ENCODE measurements around the gene UNK. TPM values are rescaled to one million over a fixed set of nuclear protein-coding genes. Genes with fewer than 3 reads are reported as not detected.

The UNK gene
- total RNA-seq, 1 donor from 2014 or later: 49.7 TPM

DNA sequence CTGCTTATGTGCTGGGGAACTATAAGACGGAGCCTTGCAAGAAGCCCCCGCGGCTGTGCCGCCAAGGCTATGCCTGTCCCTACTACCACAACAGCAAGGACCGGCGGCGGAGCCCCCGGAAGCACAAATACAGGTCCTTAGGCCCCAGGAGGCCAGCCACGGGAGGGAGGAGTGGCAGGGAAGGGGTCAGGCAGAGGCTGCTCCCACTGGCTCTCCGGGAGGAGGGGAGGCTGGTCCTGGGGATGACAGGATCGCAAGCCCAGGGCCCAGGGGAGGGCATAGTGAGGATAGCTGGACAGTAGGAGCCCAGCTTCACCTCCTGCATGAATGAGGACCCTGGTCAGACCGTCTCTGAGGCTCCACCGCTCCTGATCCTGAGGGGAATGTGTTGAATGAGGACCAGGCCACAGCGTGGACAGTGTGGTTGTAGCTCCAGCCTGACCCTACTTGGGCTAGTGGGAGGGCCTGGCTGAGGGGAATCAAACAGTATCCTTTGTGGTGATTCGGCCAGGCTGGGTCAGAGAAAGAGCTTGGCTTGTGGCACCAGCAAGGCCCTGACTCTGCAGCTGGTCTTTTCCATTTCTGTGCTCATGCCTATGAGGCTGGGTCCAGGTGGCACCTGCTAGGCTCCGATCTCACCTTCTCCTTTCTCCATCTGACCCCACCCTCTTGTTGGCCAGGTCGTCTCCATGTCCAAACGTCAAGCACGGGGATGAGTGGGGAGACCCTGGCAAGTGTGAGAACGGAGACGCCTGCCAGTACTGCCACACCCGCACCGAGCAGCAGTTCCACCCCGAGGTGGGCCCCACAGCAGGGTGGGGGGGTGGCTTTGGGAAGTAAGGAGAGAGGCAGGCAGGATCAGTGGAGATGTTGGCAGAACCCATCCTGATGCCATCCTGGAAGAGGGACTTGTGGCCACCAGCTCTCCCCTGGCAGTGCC lies 28.7 kb downstream of the UNK start:
- Mint-ChIP-seq H3K9me3 (no peaks in the 10 kb centered on the region), H3K27me3 (no peaks in the 10 kb centered on the region), H3K4me1 (ENCODE audit: unreplicated experiment) (peaks cover 3% of the 10 kb centered on the region), H3K36me3 (no peaks in the 10 kb centered on the region), H3K27ac (no peak overlapping the region), H3K4me3 (no peak overlapping the region)
- TF ChIP-seq, protein P1, sequence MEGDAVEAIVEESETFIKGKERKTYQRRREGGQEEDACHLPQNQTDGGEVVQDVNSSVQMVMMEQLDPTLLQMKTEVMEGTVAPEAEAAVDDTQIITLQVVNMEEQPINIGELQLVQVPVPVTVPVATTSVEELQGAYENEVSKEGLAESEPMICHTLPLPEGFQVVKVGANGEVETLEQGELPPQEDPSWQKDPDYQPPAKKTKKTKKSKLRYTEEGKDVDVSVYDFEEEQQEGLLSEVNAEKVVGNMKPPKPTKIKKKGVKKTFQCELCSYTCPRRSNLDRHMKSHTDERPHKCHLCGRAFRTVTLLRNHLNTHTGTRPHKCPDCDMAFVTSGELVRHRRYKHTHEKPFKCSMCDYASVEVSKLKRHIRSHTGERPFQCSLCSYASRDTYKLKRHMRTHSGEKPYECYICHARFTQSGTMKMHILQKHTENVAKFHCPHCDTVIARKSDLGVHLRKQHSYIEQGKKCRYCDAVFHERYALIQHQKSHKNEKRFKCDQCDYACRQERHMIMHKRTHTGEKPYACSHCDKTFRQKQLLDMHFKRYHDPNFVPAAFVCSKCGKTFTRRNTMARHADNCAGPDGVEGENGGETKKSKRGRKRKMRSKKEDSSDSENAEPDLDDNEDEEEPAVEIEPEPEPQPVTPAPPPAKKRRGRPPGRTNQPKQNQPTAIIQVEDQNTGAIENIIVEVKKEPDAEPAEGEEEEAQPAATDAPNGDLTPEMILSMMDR (conservative IDR thresholded peaks at IDR 0.05): no peak
- DNase-seq (ENCODE audit: extremely low spot score, unreplicated experiment): no peak

DNA sequence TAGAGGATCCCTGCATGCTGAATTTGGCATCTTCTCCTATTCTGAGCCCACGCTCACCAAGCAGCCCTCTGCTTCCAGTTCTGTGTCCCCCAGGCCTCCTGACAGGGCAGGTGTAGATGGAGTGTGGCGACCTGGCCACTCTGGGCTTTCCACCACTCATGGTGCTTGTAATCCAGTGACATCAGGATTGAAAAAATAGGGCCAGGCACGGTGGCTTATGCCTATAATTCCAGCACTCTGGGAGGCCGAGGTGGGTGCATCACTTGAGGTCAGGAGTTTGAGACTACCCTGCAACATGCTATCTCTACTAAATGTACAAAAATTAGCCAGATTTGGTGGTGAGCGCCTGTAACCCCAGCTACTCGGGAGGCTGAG lies 29.4 kb downstream of the UNK start:
- H3K4me1 Mint-ChIP-seq (ENCODE audit: unreplicated experiment): no peaks in the 10 kb centered on the region
- DNase-seq (ENCODE audit: extremely low spot score, unreplicated experiment): no peak
- H3K27ac Mint-ChIP-seq: no peak overlapping the region
- TF ChIP-seq, protein P1 (conservative IDR thresholded peaks at IDR 0.05): no peak
- H3K27me3 Mint-ChIP-seq: no peaks in the 10 kb centered on the region
- peaks cover 5% of the 10 kb centered on the region for H3K36me3 Mint-ChIP-seq
- no peaks in the 10 kb centered on the region for H3K9me3 Mint-ChIP-seq
- H3K4me3 Mint-ChIP-seq: no peak overlapping the region

DNA sequence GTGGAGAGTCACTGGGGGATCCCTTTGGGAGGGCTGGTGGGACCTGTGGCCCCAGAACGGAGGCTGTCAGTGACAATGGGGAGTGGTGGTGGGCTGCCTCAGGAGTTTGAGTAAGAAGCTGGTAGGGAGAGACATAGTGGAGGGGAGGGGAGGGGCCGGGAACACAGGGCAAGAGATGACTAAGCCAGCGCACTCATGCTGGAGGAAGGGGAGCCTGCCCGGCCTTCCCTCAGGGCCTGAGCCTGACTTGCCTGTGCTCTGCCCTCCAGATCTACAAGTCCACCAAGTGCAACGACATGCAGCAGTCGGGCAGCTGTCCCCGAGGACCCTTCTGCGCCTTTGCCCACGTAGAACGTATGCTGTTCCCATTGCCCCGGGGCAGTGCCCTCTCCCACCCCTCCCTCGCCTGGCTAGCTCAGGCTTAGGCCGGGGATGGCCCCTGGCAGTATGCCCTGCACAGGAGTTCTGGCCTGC lies 30.3 kb downstream of the UNK start:
- H3K27ac Mint-ChIP-seq: peak overlapping the region; percentile 23
- TF ChIP-seq, protein P1 (conservative IDR thresholded peaks at IDR 0.05): no peak
- H3K4me1 Mint-ChIP-seq (ENCODE audit: unreplicated experiment): no peaks in the 10 kb centered on the region
- no peak for DNase-seq (ENCODE audit: extremely low spot score, unreplicated experiment)
- no peaks in the 10 kb centered on the region for H3K27me3 Mint-ChIP-seq
- H3K9me3 Mint-ChIP-seq: no peaks in the 10 kb centered on the region
- H3K4me3 Mint-ChIP-seq: no peak overlapping the region
- H3K36me3 Mint-ChIP-seq: peaks cover 5% of the 10 kb centered on the region

DNA sequence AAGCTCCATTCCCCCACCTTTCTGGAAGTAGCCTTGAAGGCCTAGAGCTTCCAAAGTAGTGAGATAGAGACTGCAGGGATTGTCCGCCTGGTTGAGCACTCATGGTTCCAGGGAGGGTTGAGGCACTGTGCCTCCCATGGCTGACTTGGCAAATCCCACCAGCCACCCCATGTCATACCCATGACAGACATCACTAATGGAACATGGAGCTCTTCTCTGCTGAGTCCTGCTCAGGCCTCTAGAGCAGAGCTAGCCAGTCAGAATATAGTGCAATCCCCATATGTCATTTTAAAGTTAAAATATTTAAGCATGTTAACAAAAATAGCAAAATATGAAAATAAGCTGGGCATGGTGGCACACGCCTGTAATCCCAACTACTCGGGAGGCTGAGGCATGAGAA lies 30.8 kb downstream of the UNK start:
- no peak overlapping the region for H3K27ac Mint-ChIP-seq
- H3K27me3 Mint-ChIP-seq: no peaks in the 10 kb centered on the region
- no peaks in the 10 kb centered on the region for H3K9me3 Mint-ChIP-seq
- H3K36me3 Mint-ChIP-seq: peaks cover 5% of the 10 kb centered on the region
- TF ChIP-seq, protein P1 (conservative IDR thresholded peaks at IDR 0.05): no peak
- DNase-seq (ENCODE audit: extremely low spot score, unreplicated experiment): no peak
- no peak overlapping the region for H3K4me3 Mint-ChIP-seq
- no peaks in the 10 kb centered on the region for H3K4me1 Mint-ChIP-seq (ENCODE audit: unreplicated experiment)

DNA sequence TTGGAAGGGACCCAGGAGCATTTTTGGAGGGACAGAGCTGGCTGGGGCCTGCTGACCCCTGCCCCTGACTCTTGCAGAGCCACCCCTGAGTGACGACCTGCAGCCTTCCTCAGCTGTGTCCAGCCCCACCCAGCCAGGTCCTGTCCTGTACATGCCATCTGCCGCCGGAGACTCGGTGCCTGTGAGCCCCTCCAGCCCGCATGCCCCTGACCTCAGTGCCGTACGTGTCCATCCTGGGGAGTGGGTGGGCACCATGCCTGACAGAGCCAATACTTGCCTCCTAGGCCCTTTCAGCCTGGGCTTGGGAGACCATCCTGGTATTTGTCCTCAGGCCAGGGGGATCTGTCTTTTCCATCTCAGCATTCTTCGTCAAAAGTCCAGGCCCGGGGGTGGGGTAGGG lies 32.1 kb downstream of the UNK start:
- Mint-ChIP-seq H3K36me3 (peaks cover 12% of the 10 kb centered on the region), H3K4me1 (ENCODE audit: unreplicated experiment) (no peaks in the 10 kb centered on the region), H3K4me3 (no peak overlapping the region), H3K27me3 (no peaks in the 10 kb centered on the region), H3K27ac (no peak overlapping the region), H3K9me3 (no peaks in the 10 kb centered on the region)
- TF ChIP-seq, protein P1 (conservative IDR thresholded peaks at IDR 0.05): no peak
- no peak for DNase-seq (ENCODE audit: extremely low spot score, unreplicated experiment)

Measured in type B pancreatic cell (in vitro differentiated cells).